Activated naive CD8-positive, alpha-beta T cell treated with anti-CD3 and anti-CD28 coated beads, Interleukin-2, amount 50 U/mL, for 16 hours (primary cell): ENCODE data around the gene SLC24A3.
A peak's percentile ranks its signal among the peaks of the same experiment; 100 is the strongest.

Source experiments
- DNase-seq: peaks from one replicate; pipeline ENCODE4 v3.0.0-alpha.2; 2020; ENCODE audit warnings: low read depth, low spot score

Gene SLC24A3

GRCh38 chr20:19212469-19212815 is at the start of gene SLC24A3:
SLC24A3 (plus strand) TSS chr20:19212642.
- DNase-seq, result no peak

GRCh38 chr20:19170148-19170547 is 42.3 kb upstream of the SLC24A3 start:
- DNase-seq, result no peak

DNA sequence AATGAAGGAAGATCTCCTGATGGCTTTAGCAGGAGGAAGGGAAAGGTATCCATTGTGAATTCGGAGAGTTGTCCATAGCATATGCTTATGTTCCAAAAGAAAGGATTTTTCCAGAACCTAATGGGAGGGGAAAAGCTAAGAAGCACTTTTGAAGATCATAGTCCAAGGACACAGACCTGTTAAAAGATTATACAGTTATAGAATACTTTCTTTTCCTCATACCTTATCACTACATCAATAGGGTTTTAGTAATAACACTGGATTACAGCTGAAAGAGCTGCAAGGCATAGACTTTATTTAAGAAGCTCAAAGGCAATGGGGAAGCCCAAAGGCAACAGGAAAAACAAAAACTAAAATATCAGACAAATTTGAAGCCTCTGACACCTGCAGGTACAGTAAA is 39.8 kb upstream of the SLC24A3 start:
- DNase-seq, result no peak

DNA sequence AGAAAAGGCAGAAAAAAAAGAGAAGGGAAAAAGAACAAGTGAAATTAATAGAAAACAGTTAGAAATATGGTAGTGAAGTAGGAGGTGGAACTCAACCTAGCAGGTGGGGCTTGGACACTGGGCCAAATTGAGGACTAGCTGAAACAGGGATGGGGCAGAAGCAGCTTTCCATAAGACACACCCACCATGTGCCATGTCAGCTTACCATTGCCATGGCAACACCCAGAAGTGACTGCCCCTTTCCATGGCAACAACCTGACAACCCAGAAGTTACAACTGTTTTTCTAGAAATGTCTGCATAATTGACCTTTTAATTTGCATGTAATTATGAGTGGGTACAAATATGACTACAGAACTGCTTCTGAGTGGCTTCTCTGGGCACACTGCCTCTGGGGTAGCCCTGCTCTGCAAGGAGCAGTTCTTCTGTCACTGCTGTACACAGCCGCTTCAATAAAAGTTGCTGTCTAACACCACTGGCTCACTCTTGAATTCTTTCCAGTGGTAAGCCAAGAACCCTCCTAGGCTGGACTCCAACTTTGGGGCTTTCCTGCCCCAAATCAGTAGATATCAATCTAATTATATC is 35.9 kb upstream of the SLC24A3 start:
- DNase-seq, result no peak

- DNase-seq, result no peak
These were observed 30.9 kb upstream of the SLC24A3 start for GRCh38 chr20:19181552-19181951.

- DNase-seq, result no peak
These were observed 27.4 kb upstream of the SLC24A3 start for GRCh38 chr20:19185083-19185482.

DNA sequence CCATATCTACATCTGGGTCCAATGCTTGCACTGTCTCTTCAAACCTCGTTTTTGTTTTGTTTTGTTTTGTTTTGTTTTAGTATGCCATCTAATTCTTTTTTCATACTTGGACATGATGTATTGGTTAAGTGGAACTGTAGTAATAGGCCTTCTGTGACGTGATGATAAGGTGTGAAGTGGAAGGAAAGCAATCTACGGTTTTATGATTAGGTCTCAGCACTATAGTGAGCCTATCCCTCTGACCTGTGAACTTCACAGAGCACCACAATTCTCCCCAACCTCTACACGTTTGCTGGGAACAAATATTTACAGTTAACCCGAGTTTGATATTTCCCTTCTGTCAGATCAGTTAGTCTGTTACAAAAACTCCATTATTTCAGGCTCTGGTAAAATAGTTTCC is 19.1 kb upstream of the SLC24A3 start:
- DNase-seq, result no peak

- DNase-seq, result peak; percentile 21
These were observed 6.5 kb upstream of the SLC24A3 start for GRCh38 chr20:19205981-19206396.

DNA sequence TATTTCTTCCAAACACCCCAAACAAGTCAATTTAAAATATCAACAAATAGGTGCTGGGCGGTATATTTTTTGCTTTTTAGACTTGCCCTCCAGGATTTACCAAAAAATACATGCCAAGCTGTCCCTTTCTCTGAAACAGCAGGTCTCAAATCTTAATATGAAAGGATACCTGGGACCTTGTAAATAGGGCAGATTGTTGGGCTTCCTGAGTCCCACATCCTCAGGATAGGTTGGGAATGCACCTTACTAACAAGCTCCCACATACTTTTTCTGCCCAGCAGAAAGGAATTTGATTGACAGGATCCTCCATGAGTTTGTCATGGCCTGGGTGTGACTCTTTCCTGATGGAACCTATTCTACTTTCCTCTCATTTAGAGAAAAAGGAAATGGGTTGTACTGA is 4.9 kb upstream of the SLC24A3 start:
- DNase-seq, result no peak

DNA sequence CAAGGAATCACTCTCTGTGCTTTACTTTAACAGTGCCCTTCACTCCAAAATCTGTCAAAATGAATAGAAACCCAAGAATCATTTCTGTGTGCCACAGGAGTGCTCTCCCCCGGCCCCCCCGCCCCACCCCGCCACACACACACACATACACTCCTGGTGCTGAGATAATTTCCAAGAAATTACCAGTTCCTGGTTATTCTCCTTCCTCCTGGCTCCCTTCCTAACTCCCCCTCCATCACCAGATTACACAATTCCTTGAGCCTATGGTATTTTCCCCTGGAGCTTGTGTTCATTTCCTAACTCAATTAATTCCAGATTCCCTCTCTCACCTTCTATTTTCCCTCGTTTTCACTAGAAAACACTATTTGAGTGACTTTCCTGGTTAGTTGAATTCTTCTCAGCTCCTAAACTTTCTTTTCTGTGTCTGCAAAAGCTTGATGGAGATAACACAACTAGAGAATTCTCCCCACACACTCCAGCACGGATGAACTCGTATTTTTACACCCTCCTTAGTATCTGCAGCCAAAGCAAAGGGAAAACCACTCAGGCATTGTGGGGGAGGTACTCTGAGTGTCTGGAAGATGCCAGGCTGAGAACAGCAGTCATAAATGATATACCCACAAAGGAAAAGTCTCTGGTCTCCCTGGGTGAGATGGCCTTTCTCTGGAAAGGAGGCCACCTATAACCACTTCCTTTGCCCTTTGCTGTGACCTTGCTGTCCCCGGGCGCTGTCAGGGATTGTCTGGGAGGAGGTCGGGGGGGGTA is 1.9 kb upstream of the SLC24A3 start:
- no peak for DNase-seq

- no peak for DNase-seq
These were observed 1.2 kb upstream of the SLC24A3 start for GRCh38 chr20:19211252-19211651.

DNA sequence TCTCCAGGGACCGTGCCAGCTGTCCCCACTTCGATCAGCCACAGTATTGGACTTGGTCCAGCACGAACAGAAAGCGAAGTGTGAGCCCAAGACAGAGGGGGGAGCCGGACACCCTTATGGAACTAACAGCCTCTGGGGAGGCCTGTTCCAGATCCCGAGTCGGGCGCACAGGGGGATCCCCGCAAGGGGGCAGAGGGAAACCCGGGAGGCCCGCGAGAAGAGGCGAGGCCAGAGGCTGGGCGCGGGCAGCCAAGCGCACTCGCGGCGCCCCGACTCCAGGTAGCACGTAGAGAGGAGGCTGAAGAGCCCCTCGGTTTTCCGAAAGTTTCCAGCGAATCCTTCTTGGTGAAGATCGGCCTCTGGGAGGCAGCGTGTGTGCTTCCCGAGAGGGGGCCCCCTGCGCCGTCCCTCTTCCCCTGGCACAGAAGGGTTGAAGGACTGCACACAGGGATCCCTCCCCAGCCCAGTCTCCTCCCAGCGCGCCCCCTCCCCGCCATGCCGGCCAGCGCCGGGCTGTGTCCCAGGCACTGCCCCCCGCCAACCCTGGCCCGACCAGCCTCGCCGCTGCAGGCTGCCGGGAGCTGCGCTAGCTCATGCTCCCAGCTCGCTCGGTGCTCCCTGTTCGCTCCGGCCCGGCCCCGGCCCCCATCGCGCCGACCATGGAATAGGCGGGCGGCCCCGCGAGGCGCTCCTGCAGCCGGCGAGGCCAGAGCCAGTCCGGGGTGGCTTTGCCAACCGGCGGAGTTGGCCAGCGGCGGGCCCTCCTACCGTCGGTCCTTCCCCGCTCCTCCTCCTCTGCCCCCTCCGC is 577 bp upstream of the SLC24A3 start:
- no peak for DNase-seq

GRCh38 chr20:19212821-19213502 is 520 bp downstream of the SLC24A3 start:
- no peak for DNase-seq

DNA sequence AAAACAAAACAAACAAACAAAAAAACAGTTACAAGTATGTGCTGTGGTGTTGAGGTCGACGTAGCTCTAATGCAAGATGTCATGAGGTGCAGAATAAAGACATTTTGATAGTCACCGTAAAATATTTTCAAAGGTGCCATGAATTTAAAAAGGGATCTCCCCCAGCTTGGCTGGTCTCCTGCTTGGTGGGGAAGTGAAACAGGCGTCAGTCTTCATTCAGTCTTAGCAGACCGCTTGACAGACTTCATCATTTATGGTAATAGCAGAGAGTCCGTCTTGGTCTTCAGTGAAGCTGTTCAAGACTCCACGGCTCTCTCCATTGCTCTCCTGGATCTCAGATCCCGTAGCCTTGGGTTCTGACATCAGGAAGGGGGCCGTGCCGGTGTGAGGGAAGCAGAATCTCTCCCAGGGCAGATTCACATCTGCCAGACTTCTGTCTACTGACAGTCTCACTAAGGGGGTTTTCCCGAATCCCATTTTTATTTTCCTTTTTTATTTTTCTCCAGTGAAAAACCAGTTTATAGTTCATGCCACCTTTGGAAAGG is 1.6 kb downstream of the SLC24A3 start:
- DNase-seq, result no peak

GRCh38 chr20:19218411-19218810 is 6.0 kb downstream of the SLC24A3 start:
- DNase-seq, result no peak

DNA sequence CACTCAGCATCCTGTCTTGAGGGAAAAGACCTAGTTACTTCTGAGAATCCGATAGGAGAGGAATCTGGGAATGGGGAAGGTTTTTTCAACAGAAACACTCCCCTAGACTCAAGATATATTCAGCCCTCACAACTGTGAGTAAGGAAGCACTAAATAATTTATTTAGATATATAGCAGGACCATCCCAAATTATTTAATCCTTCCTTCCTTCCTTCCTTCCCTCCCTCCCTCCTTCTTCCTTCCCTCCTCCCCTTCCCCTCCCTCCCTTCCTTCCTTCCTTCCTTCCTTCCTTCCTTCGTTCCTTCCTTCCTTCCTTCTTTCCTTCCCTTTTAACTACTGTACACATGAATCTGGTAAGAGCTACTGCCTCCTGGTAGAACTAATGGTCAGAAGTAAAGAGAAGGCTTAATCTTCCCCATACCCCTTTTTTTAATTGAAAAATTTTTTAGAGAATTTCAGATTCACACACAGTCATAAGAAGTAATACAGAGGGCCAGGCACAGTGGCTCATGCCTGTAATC is 10.1 kb downstream of the SLC24A3 start:
- no peak for DNase-seq

GRCh38 chr20:19223640-19224039 is 11.2 kb downstream of the SLC24A3 start:
- no peak for DNase-seq

DNA sequence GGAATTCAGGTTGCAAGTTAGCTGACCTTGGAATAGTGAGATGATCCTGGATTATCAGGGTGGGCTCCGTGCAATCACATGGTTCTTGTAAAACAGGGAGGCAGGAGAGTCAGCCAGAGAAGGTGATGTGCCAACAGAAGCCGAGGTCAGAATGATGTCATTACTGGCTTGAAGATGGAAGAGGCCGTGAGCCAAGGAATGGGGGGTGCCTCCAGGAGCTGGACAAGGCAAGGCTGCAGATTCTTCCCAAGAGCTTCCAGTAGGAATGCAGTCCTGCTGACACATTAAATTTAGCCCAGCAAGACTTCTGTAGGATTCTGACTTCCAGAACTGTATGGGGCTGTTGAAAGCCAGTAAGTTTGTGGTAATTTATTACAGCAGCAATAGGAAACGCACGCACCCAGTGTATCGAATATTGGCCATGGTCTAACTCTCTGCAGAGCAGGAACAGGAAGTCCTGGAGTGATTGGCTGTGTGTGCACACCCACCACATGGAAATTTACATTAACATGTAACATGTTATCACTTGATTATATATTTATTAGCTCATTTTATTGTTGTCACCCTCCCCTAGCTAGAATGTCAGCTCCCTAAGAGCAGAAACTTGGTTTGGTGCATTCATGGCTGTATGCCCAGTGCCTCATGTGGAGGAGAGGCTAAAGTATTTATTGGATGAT is 19.1 kb downstream of the SLC24A3 start:
- DNase-seq, result no peak

GRCh38 chr20:19232997-19233794 is 20.8 kb downstream of the SLC24A3 start:
- no peak for DNase-seq

GRCh38 chr20:19236371-19237055 is 24.1 kb downstream of the SLC24A3 start:
- DNase-seq, result no peak
